Activated CD4-positive, CD25-positive, alpha-beta regulatory T cell treated with anti-CD3 and anti-CD28 coated beads, Interleukin-2, amount 50 U/mL, for 16 hours (primary cell): ENCODE data around the gene MICU1.
A peak's percentile ranks its signal among the peaks of the same experiment; 100 is the strongest.
"Not testable (repeated sequence)": the region's sequence is repeated elsewhere in the genome, so short reads cannot be mapped to it uniquely, and the experiment has no call there.

Experiments used
- DNase-seq: peaks from one replicate; pipeline ENCODE4 v3.0.0-alpha.2; 2020; ENCODE audit warnings: low read depth, low spot score

Gene MICU1, protein sequence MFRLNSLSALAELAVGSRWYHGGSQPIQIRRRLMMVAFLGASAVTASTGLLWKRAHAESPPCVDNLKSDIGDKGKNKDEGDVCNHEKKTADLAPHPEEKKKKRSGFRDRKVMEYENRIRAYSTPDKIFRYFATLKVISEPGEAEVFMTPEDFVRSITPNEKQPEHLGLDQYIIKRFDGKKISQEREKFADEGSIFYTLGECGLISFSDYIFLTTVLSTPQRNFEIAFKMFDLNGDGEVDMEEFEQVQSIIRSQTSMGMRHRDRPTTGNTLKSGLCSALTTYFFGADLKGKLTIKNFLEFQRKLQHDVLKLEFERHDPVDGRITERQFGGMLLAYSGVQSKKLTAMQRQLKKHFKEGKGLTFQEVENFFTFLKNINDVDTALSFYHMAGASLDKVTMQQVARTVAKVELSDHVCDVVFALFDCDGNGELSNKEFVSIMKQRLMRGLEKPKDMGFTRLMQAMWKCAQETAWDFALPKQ

DNA sequence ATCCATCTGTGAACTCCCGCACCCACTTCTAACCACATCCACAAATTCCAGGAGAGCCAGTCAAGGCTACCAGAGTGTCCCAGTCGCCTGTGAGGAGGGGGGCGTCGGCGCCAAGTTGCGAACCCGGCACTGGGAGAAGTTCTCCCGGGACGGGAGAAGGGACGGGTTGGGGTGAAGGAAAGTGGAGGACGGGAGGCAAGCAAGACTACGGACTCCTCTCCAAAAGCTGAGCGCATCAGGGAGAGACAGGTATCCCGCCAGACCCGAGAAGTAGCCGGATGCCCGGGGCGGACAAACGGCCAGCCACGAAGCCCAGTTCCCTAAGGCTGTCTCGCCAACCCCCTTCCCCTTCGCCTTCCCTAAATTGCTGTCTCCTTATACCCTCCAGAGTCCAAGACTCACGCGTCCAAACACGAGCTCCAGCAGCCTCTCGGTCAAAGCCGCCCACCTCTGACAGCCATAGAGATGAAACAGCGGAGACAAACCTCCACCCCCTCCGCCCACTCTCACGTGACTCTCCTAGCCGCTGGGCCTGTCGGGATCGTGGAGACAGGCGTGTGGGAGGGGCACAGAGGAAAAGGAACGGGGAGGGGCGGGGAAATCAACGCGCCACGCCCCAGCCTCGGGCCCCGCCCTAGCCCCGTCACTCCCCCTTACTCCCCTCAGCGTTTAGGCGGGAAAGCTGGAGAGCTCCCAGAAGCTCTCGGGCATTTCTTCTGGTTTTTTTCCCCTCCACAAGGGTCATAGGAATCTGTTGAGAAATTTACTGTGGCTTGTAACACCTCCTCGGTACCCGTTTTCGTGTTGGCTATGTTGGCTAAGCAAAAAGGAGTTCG is at the start of gene MICU1:
Gene MICU1 (minus strand): TSS at position 472 of the 836 bp plus-strand sequence. CDS start 59,286 bp downstream, outside the sequence.
- peak; percentile 84 for DNase-seq

DNA sequence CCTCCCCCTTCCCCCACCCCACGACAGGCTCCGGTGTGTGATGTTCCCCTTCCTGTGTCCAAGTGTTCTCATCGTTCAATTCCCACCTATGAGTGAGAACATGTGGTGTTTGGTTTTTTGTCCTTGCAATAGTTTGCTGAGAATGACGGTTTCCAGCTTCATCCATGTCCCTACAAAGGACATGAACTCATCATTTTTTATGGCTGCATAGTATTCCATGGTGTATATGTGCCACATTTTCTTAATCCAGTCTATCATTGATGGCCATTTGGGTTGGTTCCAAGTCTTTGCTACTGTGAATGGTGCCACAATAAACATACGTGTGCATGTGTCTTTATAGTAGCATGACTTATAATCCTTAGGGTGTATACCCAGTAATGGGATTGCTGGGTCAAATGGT is 48.3 kb upstream of the MICU1 start:
- DNase-seq: not testable (repeated sequence)

DNA sequence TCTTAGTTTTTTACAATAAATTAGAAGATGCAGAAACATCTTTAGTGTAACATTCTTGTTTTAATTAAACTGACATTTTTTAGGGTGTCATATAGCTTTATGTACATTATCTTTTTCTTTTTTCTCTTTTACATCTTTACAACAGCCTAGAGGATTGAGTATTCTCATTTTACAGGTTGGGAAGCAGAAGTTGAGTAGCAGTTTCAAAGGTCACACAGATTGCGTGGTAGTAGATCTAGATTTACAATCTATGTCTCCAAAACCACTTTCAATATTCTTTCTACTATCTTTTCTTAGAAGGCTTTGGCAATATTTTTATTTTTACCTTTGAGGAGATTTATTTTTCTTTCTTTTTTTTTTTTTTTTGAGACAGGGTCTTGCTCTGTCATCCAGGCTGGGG is 47.4 kb upstream of the MICU1 start:
- DNase-seq: no peak

DNA sequence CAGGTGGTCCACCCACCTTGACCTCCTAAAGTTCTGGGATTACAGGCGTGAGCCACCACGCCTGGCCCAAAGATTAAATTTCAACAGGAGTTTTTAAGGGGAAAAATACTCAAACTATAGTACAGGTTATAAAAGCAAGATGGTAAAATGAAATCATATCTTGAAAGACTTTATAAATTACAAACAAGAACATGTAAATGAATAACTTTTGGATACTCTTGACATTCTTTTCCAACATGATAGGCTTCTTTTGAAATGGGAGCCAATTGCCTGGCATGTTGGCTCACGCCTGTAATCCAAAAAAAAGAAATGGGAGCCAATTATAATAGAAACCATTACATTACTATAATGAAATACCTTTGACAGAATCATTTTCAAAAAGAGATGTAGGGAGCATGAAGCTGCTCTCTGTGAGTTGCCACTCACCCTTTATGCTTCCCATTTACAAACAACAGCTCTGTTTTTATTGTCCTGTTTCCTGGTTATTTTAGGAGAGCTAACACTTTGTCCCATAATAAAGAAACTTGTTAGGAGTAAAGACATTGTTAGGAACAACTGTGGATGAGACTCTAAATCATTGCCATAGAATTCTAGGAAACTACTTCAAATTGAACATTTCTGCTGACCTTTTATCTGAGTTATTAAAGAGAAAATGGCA is 41.5 kb upstream of the MICU1 start:
- DNase-seq: no peak

DNA sequence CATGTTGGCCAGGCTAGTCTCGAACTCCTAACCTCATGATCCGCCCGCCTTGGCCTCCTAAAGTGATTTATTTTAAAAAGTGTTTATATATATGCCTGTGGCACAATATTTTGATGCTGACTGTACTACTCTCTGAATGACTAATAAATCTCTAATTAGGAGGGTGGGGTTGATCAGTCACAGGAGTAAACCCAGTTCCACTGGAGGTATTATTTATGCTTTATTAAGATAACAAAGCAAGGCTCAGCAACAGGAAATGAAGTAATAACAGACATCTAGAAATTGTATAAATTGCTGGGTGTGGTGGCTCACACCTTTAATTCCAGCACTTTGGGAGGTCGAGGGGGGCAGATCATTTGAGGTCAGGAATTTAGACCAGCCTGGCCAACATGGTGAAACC is 40.0 kb upstream of the MICU1 start:
- DNase-seq: no peak

DNA sequence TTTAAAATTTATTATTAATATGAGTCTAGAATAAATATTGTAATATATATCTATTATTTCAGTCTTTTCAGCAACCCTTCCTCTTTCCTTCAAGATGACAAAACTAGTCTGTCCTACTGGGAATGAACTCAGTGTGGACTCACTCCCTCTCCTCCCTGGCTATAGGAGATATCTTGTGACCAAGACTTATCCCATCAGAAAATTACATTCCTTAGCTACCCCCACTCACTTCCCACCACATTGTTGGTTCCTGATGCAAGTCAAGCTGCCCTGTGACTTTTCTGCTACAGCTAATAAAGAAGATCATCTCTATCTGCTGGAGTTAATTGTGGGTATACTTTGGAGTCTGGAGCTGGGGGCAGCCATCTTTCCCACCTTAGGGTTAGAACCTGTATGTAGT is 38.1 kb upstream of the MICU1 start:
- DNase-seq: no peak

DNA sequence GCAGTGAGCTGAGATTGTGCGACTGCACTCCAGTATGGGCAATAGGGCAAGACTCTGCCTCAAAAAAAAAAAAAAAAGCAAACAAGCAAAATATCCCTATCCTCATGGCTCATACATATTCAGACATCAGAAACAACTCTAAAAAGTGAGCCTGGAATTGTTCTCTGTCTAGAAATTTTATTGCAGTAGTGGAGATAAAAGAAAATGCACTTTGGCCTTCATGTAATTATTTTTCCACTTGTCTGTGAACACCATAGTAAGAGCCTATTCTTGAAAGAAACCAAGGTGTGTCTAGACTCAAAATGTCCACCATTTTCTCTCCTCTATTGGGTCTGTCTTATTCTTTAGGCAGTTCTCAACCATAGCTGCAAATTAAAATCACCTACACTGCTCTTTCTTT is 35.6 kb upstream of the MICU1 start:
- no peak for DNase-seq

DNA sequence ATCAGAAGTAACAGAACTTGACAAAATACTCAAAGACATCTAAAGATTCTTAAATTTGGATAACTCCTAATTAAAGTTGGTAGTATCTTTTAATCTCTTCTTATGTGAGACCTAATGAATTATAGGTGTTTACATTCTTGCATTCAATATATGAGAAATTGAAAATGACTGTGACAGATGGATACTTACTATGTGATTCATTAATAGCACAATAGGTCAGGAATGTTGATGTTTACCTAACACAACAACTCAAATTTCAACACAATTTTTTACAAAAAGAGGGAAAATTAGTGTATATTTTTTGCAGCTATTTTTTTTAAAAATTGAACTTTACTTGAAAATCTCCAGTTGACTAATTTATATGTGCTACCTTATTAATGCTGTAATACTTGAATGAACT is 34.3 kb upstream of the MICU1 start:
- no peak for DNase-seq

DNA sequence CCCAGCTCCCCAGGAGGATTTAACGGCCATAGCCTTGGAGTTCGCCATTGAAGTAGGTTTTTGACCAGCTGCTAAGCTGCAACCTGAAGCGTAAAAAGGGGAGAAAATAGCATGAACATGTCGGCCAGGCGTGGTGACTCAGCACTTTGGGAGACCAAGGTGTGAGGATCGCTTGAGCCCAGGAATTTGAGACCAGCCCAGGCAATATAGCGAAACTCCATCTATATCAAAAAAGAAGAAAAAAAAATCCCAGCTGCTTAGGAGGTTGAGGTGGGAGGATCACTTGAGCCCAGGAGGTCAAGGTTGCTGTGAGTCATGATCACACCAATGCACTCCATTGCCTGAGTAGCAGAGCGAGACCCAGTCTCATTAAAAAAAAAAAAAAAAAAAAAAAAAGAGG is 33.8 kb upstream of the MICU1 start:
- DNase-seq: no peak

DNA sequence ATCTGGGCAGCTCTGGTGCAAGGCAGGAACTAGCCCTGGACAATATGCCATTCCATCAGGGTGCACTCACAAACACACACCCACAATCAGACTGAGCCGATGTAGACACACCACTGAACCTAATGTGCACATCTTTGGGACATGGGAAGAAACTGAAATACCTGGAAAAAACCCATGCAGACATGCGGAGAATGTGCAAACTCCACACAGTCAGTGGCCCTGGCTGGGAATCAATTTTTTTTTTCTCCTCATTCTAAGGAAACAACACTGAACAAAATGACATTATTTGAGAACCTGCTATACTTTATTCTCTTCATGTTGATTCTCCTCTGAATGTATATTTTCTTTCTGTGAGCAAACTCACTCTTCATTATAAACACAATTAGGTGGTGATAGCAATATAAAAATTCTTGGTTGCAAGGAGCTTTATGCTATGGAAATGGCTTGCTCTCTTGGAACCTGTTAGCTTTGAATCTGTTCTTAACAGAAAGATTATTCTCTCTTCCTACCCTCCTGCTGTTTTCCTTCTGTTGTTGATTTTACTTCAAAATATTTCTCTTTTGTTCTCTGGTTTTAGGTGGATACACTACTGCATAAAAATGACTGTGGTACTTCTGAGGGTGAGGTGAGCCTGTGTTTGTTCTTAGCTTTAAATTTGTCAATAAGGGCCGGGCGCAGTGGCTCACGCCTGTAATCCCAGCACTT is 33.0 kb upstream of the MICU1 start:
- DNase-seq: no peak

DNA sequence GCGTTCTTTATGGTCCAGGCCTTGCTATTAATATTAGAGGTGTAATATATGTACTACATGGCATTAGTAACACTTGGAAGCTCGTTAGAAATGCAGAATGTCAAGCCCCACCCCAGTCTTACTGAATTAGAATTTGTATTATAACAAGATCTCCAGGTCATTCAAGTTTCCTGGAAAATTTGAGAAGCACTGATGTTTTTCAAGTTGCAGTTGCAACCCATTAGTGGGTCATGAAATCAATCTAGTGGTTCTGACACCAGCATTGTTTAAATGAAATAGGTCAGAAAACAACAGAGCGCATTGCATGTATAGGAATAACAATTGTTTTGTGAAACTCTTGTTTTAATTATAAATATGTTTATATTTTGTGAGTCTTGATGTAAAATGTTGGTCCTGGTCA is 28.8 kb upstream of the MICU1 start:
- DNase-seq: no peak

DNA sequence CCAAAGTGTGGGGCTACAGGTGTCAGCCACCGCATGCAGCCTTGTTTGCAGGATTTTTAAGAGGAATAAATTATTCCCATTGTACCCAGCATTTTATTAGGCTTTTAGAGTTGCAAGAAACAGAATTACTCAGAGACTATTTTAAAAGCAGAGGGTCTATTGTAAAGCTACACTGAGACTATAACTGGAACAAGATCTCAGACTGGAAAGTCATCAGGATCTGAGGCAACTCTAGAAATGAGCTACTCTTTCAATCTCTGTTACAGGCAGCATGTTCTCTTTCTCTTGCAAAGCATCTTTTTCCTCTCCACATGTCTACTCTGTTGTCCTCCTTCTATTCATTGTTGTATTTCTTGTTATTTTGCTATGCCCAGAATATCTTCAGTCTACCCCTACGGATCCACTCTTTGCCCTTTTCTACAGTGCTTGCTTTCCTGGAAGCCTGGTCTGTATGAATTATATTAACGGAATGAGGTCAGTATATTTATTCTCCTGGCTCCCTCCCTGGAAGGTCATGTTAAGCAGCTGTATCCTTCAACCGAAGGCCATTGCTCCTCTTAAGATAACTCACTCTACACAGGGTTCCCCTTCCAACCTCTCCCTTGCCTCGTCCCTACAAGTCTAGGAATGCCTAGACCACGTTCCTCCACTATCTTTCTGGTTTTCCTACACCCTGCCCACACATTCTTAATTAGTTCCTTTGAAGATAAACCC is 27.7 kb upstream of the MICU1 start:
- DNase-seq: no peak

DNA sequence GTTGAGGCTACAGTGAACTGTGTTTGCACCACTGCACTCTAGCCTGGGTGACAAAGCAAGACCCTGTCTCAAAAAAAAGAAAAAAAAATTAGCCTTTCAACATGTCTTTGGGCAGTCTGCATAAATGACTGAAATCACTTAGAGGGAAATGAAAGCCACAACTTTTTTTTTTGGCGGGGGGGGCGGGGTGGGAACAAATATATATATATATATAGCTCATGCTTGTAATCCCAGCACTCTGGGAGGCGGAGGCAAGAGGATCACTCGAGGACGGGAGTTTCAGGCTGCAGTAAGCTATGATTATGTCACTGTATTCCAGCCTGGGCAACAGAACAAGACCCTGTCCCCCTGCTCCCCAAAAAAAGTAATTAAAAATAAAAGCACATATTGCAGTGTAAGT is 23.4 kb upstream of the MICU1 start:
- DNase-seq: no peak

DNA sequence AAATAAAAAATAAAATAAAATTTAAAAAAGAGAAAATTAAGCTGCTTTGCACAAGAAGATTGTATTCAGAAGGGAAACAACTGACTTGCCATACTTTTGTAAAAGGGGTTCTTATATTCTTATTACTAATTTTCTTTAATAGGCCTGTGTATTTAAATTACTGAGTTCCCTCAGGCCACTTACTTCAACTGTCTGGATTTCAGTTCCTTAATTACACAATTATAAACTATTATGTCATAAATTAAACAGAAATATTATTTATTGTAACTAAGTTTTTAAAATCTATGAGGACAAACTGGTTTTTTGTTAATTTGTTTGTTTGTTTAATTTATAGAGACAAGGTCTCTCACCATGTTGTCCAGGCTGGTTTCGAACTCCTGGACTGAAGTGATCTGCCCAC is 22.4 kb upstream of the MICU1 start:
- no peak for DNase-seq

DNA sequence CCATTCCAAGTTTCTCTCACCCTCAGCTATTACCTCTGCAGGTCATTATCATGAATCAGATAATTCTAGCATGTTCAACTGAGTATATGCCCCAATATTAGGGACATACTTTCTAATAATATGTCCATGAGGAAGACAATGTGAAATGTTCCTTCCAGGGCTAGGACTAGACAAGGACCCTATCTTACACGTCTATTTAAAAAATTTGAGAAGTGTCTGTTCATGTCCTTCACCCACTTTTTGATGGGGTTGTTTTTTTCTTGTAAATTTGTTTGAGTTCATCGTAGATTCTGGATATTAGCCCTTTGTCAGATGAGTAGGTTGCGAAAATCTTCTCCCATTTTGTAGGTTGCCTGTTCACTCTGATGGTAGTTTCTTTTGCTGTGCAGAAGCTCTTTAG is 21.1 kb upstream of the MICU1 start:
- not testable (repeated sequence) for DNase-seq

DNA sequence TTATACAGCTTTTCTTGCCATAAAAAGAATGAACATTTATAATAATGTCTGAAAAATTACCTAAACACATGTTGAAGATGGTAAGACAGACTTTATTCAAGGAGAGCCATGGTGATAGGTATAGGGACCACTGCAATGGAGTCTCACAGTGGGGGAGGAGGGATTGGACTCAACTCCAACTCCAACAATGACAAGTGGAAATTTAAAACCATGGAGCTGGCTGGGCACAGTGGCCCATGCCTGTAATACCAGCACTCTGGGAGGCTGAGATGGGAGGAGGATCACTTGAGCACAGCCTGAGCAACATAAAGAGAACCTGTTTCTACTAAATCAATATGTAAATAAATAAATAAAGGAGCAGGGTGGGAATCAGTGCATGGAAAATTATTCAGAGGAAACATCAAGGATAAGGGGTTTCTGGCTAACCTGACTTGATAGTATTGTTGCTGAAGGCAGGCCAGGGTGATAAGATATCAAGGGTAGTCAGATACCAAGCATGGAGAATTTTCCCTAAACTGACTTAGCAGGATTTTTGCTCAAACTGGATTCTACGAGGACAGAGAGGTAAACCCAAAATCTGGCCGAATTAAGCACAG is 19.5 kb upstream of the MICU1 start:
- DNase-seq: no peak

DNA sequence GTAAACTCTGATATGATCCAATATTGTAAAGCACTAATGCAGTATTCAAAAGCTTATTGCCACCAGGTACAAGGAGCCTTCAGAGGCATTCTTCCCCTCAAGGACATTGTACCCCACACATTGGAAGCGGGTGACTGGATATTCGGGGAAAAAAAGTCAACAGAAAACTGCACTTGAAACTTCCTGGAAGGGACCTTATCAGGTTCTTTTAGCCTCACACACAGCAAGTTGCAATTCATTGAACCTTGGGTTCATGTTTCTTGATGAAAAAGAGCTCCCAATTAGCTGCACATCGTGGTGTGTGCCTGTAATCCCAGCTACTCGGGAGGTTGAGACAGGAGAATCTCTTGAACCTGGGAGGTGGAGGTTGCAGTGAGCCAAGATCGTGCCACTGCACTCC is 16.4 kb upstream of the MICU1 start:
- DNase-seq: no peak

DNA sequence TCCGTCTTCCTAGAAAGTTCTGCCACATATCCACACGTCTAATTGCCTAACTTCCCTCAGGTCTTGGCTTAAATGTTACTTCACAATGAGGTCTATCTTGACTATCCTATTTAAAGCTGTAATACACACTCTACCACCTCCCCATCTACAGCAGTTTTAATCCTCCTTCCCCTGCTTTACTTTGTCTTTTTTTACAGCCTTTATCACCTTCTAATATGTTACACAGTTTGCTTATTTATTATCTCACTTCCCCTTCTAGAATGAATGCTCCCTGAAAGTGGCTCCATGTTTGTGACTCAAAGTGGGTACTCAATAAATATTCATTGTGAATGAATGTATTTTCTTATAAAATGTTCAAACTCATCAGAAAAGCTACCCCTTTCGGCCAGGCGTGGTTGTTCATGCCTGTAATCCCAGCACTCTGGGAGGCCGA is 13.6 kb upstream of the MICU1 start:
- no peak for DNase-seq

DNA sequence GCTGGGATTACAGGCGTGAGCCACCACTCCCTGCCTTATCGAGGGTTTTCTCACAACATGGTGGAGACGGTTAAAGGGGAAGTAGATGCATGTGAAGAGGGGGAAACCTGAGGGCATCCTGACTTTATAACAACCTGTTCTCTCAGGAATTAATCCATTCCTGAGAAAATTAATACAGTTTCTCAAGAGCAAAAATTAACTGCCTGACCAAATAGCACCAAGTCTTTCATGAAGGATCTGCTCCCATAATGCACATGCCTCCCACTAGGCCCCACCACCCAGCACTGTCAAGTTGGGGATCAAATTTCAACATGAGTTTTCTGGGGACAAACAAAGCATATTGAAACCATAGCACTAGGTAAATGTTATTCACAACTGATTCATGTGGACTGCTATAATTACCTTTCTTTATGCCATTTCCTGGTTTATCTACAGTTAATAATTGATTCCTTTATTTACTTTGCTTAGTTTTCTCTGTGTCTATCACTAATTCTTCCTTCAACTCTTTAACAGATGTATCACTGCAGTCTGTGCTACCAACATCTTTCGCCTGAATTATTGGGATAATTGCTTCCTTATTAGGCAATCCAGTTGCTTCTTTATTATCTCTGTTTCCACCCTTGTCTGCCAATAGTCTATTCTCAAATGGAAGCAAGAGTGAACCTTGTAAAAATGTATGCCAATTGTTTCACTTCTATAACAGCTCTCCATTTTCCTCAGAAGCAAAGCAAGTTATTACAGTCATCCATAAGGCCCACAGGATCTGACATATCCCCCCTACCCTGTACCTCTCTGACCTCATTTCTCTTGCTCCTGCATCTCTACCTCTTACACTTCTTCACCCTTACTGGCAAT is 12.9 kb upstream of the MICU1 start:
- no peak for DNase-seq
